GM19023 (cell line): ENCODE results near the gene SLC34A1.

Experiments used
- ATAC-seq: cut with Tn5 transposase; IDR thresholded peaks from one replicate; pipeline ENCODE4 v1.9.1; 2021; ENCODE audit warnings: mild to moderate bottlenecking, moderate library complexity; ENCODE audit not compliant: unreplicated experiment

The SLC34A1 gene

GRCh38 chr5:177385720-177386119 is 1.5 kb downstream of the SLC34A1 start:
- ATAC-seq = no peak

DNA sequence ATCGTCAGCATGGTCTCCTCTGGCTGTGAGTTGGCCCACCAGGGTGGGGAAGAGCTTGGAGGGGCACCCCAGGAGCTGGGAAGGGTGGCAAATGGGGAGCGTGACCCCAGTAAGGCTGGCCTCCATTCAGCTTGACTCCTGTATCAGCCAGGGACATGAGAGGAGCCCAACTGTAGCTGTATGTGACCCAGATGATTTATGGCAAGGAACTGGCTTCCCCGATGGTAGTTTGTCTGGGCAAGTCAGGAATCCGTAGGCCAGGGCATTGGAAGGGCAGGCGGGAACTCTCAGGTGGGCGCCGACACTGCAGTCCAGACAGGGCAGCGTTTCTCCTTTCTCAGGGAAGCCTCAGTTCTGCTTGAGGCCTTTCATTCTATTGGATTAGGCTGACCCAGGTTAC is 2.3 kb downstream of the SLC34A1 start:
- no peak for ATAC-seq

- ATAC-seq = no peak
Measured at GRCh38 chr5:177387405-177387804, 3.2 kb downstream of the SLC34A1 start.

DNA sequence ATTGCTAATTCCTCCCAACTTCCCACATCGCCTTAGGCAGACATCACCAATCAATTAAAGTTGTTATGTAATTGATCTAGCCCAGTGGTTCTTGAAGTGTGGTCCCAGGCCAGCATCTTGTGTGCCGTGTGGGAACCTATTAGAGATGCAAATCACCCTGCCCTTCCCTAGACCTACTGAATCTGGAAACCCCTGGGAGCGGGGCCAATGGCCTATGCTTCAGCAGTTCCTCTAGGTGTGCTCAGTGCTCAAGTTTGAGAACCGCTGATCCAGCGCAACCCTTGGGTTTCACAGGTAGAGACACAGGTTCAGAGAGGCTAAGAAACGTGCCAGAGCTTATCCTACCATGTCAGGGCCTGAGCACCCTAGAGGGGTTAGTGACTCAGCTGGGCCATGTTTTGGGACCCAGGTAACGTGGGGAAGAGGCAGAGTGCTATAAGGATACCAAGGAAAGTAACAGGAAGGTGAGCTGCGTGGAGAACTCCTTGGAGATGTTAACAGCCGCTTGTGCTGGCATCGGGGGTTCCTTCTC is 4.4 kb downstream of the SLC34A1 start:
- ATAC-seq = no peak

DNA sequence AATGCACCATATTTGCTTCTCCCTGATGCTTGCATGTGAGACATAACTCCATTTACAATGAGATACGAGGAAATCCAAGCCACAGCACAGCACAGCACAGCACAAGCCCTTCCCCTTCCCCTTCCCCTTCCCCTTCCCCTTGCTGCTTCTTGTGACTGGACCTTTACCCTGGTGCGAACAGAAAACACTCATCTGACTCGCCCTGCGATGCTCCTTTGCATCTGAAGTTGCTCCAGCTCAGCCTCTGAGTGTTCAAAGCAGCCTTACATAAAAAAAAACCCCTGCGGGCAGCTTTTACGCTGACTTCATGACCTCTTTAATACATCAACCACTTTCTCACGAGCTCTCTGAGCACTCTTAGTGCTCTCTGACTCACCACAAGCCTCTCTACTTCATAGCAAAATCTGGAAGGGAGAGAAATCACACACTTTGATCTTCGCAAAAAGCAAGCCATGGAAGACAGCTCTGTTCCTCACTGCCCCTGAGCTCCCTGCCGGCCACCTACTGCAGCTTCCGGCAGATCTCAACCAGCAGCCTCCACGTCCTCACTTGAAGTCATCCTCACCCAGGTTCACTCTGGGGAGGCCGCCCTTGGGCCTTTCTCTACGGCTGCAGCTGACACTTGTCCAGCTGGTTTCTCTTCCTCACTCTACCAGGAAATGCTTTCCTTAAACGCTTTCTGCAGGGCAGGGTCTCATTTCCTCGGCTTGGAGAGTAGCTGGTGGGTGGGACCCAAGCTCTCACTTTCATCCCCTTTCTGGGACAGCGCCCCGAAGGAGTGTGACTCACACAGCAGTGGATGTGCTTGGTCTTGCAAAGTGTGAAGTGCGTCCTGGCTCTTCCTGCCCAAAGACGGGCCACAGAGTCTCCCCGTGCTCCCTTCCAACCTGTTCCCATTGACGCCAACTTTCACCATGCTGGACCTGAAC is 5.3 kb downstream of the SLC34A1 start:
- peak; percentile 46 for ATAC-seq

DNA sequence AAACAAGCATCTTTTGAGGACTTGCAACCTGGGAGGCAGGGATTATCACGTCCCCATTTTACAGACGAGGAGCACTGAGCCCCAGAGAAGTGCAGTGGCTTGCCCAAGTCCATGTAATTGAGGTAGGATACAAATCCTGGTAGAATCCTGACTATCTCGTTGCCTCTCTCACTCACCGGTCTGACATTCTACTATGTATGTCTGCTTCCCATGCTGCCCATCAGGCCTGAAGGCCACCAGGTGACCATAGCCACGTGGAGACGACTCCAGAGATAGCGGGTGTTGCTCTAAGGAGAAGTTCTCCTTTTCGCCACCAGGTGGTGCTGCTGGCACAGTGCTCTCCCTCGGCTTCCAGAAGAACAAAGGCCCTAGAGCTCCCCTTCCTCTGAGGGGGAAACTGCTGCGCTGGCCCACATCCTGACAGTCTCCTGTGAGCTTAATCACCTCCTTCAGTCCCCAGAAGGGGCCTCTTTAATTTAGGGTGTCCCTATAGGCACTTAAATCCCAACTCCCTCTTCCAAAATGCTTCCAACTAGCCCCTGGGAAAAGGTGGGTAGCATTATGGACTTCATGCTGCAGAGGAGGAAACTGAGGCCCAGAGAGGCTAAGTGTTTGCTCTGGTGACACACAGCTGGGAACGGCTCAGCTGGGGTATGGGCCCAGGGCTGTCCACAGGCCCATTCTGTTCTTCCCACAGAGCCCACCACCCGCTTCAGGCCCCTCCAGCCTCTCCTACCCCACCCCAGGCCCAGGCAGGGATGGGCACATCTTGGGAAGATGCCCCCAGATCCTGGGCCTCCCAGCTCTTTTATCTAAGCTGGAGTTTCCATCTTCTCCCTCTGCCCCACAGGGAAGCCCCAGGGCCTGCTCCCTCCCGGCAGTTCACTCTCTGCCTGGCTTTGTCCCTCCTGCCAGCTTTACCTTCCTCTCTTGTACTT is 6.4 kb downstream of the SLC34A1 start:
- peak; percentile 58 for ATAC-seq

GRCh38 chr5:177392765-177393164 is 8.5 kb downstream of the SLC34A1 start:
- no peak for ATAC-seq

GRCh38 chr5:177393206-177393765 is 9.1 kb downstream of the SLC34A1 start:
- ATAC-seq = no peak

DNA sequence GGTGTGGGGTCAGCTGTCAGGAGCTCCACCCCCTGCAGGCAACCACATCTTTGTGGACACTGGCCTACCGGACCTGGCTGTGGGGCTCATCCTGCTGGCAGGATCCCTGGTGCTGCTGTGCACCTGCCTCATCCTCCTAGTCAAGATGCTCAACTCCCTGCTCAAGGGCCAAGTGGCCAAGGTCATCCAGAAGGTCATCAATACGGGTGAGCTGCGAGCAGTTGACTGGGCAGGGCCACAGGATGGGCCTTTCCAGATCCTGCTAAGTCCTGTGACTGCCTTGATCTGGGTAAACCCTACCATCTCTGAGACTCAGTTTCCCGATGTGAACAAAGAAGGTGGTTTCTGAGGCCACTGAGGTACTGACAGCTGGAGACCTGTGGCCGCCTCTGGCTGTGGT is 9.8 kb downstream of the SLC34A1 start:
- ATAC-seq = no peak

- no peak for ATAC-seq
Measured at GRCh38 chr5:177396078-177396477, 11.8 kb downstream of the SLC34A1 start.

- ATAC-seq = no peak
Measured at GRCh38 chr5:177396807-177397206, 12.6 kb downstream of the SLC34A1 start.

DNA sequence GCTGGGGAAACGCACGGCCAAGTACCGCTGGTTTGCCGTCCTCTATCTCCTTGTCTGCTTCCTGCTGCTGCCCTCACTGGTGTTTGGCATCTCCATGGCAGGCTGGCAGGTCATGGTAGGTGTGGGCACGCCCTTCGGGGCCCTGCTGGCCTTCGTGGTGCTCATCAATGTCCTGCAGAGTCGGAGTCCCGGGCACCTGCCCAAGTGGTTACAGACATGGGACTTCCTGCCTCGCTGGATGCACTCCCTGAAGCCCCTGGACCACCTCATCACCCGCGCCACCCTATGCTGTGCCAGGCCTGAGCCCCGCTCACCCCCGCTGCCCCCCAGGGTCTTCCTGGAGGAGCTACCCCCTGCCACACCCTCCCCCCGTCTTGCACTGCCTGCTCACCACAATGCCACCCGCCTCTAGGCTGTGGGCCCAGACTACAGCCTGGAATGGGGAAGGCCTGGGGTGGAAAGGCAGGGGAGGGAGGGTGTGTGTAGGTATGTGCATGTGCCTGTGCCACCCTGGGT is 13.7 kb downstream of the SLC34A1 start:
- no peak for ATAC-seq

- ATAC-seq = no peak
Measured at GRCh38 chr5:177399997-177400868, 16.0 kb downstream of the SLC34A1 start, which contains the start of gene PFN3. TSS of gene PFN3 (minus strand) at chr5:177400661. CDS start at chr5:177400576, 85 bp downstream.

- no peak for ATAC-seq
Measured at GRCh38 chr5:177402271-177403043, 18.2 kb downstream of the SLC34A1 start.

DNA sequence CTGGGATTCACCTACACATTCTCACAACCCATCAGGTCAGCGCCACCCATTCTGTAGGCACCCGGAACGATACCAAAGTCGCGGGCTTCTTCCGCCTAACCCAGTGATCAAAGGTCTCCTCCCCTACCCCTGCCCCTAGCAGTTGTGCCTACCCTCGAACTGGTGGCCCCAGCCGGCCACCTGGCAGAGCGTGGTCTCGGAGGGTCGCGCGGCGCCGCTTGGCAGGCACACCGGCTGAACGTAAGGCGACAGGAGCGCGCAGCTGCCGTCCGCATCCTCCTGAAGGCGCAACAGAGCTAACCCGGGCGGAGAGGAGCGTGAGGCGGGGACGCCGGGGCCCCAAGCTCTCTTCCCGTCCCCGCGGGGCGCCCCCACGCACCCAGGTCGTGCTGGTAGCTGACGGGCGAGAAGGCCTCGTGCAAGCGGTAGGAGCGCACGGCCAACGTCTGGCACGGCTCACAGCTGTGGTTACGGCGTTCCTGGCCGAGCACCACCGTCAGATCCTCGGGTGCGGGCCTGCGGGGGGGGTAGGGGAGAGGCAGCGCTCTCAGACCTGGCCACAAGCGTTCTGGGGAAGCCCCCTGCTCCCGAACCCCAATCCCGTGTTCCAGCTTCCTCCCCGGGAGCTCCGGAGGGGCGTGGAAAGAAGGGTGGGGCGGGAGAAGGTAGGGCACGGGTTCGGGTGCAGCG is 19.0 kb downstream of the SLC34A1 start:
- ATAC-seq = peak; percentile 15

- peak; percentile 78 for ATAC-seq
Measured at GRCh38 chr5:177403792-177404640, 19.8 kb downstream of the SLC34A1 start.

GRCh38 chr5:177404641-177405179 is 20.5 kb downstream of the SLC34A1 start:
- ATAC-seq = no peak
